GM18907 (cell line): ENCODE results near the gene PRPH.

ENCODE experiments used
- ATAC-seq: cut with Tn5 transposase; IDR thresholded peaks from one replicate; pipeline ENCODE4 v1.9.1; 2021; ENCODE audit warnings: mild to moderate bottlenecking, moderate library complexity; ENCODE audit not compliant: unreplicated experiment

Gene PRPH

DNA sequence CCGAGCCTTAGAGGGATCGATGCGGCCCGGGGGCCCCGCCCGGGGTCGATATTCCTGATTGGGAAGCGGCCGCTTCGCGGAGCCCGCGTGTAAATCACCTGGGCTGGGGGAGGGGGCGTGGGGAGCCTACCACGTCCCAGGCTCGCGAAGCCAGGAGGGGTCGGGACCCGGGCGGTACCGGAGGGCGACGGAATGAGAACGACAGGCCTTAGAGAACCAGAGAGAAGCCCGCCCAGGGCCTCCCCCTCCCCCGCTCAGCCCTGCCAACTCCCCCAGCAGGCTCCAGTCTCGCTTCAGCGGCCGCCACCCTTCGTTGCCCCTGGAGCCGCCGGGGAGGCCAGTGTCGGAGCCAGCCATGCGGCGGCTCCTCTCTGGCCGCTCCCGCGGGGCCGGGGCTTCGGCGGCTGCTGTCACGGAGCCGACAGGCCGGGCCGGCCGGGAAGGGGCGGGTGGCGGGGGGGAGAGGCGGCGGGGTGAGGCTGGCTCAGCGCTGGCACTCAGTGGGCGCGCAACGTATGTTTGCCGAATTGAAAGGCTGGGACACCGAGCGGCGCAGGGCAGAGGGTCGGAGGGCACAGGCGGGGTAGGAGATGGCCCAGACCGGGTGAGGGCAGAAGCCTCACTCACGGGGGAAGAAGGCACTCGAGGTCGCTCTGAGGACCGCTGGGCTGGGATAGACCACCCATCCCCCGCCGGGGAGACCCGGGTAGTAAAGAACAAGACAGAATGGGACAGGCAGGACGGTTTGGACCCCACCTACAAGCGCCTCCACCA lies 50.3 kb downstream of the PRPH start:
- ATAC-seq = no peak

DNA sequence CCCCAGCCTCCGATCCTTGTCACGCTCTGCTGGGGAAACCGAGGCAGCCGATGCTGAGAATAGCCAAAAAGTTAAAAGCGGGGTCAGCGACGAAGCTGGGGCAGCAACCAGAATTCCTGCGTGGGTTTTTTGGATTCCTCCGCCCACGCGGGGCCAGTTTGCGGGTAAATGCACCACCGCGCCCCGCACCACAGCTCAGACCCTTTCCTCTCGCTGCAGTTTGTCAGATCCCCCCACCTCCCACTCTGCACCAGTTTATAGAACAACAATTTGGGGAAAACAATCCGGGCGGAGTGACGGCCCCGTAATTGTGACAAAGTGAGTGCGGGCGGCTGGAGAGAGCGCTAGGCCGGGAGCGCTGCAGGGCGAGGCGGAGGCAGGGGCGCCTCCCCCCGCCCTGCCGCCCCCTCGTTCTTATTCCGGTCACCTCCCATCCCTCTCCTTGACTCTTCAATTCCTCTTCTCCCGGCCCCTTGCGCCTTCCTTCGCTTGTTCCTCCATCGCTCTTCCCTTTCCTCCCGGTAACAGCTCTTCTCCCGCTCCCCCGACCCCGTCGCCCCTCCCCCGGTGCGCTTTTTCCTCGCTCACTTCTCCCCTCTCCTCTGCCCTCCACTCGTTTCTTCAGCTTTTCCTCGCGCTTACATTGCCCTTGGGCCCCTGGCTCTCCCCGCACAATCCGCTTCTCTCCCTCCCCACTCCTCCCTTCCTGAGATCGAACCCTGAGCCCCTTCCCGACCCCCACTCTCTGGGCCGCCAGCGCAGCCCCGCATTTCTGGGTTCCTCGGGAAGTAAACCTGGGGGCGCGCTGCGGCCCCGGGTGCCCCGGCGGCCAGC lies 51.1 kb downstream of the PRPH start:
- ATAC-seq = no peak

DNA sequence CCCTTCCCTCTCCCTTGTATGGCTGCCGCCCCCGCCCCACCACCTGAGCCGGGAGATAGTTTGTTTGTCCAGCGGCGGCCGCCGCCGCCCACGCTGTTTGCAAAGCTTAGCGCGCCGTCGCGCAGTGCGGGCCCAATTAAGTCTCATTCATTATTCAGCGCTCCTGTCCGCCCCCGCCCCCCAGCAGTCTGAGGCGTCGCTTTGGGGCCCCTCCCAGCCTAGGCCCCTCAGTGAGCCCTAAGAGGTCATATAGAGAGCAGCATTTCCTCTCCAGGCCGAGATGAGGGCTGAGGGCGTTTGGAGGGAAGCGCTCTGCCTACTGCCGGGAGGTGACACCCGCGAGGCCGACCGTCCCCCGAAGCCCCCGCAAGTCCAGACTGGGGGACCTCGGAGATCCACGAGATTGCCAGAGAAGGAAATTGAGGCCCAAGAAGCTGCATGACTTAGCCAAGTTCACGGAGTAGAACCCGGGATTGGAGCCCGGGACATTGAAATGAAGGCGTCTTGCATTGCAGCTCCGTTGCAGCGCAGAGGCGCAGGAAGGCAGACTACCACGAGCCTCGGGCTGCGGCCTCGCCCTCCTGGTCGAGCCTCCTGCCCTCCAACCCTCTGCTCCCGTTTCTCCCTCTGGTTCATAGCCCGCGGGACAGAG lies 51.8 kb downstream of the PRPH start, which contains the start of gene DNAJC22:
DNAJC22 (plus strand) TSS at position 230 of the 652 bp plus-strand sequence. CDS start 1,985 bp downstream, outside the sequence.
- no peak for ATAC-seq

DNA sequence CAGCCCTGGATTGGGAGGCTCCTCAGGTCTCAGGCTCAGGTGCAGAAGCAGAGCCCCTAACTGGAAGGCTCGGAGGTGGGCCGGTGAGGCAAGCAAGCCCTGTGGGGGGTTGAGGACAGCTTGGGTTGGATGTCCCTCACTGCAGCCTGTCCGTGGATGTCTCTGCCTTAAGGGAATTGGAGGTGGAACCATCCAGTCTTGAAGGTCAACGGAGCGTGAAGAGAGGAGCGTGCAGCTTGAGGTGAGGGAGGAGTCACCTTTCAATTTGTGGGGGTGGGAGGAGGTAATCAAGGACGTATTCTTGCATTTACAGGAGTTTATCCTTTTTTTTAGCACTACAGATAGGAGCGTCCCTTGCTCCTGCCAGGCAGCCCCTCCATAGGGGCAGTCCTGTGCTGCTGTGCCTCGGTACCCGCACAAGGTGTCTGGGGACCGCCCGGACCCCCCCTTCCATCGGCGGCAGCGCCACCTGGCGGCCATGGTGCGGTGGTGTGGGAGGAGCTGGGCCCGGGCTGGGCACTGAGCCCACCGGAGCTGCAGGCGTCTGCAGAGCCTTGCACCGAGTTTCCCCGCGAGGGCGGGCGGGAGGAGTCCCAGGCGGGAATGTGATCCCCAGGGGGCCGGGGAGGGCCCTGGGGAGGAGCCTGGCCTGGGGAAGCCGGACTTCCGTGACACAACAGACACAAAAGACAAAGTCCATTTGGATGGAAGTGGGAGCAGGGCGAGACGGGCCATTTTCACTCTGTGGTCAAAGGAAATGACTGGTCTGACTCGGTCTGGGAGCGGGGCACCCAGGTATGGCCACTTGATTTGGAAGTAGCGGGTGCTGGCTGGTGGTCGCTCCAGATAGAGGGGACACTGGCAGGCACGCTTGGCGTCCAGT lies 52.6 kb downstream of the PRPH start:
- no peak for ATAC-seq
